GM18870 (cell line): Measurements from ENCODE around the gene CCNYL1.
A peak's percentile ranks its signal among the peaks of the same experiment; 100 is the strongest.
"Not testable (repeated sequence)": the region's sequence is repeated elsewhere in the genome, so short reads cannot be mapped to it uniquely, and the experiment has no call there.

ENCODE experiments used
- ATAC-seq: cut with Tn5 transposase; IDR thresholded peaks from one replicate; pipeline ENCODE4 v1.9.1; 2021; ENCODE audit warnings: moderate library complexity; ENCODE audit not compliant: unreplicated experiment

The CCNYL1 gene

DNA sequence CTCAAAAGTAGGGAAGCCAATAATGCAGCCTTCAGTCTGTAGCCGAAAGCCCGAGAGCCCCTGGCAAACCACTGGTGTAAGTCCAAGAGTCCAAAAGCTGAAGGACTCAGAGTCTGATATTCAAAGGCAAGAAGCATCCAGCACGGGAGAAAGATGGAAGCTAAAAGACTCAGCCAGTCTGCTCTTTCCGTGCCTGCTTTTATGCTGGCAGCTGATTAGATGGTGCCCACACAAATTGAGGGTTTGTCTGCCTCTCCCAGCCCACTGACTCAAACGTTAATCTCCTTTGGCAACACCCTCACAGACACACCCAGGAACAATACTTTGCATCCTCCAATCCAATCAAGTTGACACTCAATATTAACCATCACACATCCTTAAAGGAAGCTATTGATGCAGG, 14.5 kb upstream of the CCNYL1 start:
- not testable (repeated sequence) for ATAC-seq

DNA sequence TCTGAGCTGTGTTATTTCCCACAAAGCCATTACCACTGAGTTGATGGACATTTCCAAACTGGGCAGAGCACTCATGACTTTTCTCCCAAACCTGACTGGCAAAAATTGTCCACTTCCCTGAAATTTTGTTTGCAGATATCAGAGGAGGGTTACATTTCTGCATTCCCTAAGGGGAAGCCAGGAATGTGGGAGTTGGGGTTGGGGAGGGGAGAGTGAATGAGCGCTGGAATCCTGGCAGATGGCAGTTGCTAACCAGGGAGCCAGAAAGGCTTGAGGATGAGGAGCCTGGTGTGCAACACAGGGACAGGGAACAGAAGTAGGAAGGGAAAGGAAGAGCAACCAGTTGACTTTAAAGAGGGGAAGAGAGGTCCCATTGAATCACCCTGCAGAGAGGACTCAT, 14.0 kb upstream of the CCNYL1 start:
- no peak for ATAC-seq

GRCh38 chr2:207698301-207698700, 13.1 kb upstream of the CCNYL1 start:
- ATAC-seq = no peak

- ATAC-seq = no peak
Observed at GRCh38 chr2:207704078-207704477, 7.4 kb upstream of the CCNYL1 start.

- ATAC-seq = no peak
Observed at GRCh38 chr2:207704671-207705070, 6.8 kb upstream of the CCNYL1 start.

- ATAC-seq = no peak
Observed at GRCh38 chr2:207706936-207707860, 4.2 kb upstream of the CCNYL1 start.

DNA sequence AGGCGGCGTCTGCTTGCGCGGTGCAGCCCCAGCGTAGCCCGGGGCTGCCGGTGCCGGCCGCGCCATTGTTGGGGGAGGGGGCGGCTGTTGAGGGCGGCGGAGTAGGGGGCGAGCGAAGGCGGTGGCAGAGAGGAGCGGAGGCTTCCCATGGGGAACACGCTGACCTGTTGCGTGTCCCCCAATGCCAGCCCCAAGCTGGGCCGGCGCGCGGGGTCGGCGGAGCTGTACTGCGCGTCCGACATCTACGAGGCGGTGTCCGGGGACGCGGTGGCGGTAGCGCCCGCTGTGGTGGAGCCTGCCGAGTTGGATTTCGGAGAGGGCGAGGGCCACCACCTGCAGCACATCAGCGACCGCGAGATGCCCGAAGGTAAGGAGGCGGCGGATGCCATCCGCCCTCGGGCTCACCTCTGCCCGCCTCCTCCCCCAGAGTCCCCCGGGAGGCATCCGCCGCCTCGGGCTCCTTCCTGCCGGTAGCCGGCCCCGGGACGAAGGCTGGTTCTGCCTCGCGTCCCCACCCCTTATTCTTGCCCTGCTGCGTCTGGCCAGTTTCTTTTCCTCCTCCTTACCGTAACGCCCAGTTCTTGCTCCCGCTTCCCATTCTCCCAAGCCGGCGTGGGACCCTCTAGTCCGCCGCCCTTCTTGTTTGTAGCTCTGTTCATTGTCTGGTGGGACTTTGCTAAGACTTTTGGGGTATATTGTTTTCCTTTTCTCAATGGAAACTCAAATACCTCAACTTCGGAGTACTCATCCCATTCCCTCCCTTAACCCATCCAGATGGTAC, 500 bp downstream of the CCNYL1 start:
- ATAC-seq = peak; percentile 16

DNA sequence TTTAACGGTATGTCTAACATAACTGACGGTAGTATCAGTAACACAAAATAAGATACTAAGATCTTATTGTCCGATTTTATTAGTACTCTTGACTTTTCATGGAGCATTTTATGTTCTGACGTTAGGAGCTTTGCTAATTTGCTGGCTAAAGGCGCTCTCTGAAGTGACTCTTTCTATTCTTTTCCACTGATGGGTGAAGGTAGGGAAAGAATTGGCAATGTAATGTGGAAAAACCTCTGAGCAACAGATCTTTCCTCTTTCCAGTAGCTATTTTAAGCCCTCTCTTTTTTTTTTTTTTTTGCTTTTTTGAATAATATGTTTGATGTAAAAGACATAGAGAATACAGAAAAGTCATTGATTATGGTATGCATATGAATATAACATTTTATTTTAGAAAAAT, 4.6 kb downstream of the CCNYL1 start:
- no peak for ATAC-seq

GRCh38 chr2:207718521-207718920, 7.1 kb downstream of the CCNYL1 start:
- no peak for ATAC-seq

DNA sequence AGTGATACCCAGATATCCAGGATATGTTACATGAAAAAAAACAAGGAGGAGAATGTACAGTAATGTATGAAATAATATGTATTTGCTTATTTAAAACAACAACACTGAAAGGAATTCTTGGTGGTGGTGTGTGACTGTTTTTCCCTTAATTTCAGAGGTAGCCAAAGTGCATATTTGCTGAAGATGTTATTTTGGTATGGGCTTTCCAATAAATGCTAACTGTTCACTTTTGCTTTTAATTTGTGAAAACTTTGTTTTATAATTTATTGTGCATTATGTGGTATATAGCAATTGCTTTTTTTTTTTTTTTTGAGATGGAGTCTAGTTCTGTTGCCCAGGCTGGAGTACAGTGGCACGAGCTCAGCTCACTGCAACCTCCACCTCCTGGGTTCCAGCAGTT, 7.6 kb downstream of the CCNYL1 start:
- ATAC-seq = no peak

- not testable (repeated sequence) for ATAC-seq
Observed at GRCh38 chr2:207719655-207720054, 8.2 kb downstream of the CCNYL1 start.

DNA sequence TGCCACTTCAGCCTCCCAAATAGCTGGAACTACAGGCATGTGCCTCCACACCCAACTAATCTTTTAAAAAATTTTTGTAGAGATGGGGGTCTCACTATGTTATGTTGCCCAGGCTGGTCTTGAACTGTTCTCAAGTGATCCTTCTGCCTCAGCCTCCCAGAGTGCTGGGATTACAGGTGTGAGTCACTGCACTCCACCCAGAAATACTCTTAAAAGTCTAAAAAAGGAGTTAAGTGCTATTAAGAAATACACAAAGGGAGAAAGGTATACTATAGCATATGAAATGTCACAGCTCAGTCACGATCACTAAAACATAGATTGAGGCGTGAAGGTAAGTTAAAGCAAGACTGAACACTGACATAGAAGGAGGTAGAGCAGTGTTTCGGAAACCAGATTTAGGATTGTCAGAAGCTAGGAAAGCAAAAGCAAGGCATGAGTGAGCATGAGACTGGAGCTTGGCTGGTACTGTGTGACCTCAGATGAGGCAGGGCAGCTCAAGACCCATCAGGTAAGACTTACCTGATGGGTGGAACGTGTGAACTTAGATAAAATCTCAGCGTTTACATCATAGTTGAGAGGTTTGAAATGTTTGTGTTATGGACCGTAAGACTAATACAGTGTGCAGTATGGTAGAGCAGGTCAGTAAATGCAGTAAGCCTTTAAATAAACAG, 9.2 kb downstream of the CCNYL1 start:
- no peak for ATAC-seq

DNA sequence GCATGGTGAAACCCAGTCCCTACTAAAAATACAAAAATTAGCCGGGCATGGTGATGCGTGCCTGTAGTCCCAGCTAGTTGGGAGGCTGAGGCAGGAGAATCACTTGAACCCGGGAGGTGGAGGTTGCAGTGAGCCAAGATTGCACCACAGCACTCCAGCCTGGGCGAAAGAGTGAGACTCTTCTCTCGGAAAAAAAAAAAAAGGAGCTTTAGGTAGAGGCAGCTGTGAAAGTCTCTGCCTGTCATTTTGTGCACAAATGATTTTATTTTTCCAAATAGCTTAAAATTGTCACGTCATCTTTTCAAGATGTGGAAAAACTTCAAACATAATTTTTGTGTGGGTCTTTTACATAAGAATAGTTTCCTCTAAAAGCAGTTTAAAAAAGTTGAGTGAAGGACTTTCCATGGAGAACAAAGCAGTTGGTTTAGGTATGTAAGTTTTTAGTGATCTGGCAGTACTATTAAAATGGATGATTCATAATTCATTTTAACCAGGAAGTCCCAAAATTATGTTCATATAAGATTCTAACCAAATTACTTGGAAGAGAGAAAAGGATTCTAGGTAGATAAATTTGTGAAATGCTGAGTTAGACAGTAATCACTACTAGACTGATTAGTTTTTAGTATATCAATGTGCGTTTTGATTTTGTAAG, 11.5 kb downstream of the CCNYL1 start:
- no peak for ATAC-seq

GRCh38 chr2:207723425-207723787, 12.0 kb downstream of the CCNYL1 start:
- ATAC-seq = not testable (repeated sequence)

DNA sequence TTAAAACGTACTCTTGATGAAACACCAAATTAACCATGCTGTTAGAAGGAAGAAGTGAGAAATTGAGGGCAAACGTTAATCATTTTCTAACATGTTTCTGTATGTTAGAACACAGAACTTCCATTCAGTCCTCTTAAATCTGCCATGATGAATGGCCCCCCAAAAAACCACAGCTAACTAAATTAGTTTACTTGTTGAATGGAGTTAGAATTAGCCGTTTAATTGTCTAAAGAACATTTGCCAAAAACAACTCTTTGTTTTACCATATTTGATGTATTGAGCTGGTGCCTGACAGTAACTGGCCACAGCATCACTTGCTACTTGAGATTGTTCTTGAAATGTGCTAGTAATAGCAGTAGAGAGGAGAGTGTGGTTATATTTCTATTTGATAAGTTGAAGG, 12.7 kb downstream of the CCNYL1 start:
- no peak for ATAC-seq

DNA sequence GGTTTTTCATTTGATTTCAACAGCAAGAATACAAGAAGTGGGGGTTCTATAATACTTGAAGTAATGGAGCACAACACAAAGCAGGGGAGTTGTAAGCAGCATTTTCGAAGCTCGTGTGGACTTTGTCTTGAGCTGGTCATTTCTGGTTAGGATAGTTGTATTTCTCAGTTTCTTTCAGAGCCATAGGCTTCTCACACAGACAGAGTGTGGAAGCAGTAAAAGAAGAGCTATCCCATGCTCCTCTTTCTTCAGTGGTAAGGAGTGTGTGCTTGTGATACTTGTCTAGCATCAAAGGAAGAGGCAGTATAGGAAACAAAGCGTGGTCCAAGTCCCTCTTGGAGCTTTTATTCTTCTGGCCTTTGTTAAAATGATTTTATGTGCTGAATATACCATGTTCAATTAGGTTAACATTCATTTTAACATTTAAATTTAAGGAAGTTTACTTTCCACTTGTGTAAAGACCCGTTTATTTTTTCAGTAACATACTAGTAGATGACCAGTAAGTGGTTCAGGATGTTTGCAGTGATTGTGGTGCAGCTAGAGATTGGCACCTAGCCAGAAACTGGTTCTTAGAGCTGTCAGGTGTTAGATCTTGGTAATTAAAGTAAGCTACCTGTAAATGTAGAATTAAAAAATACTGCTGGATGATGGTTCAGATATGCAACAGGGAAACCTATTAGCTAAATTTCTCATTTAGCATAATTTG, 14.6 kb downstream of the CCNYL1 start:
- ATAC-seq = no peak

DNA sequence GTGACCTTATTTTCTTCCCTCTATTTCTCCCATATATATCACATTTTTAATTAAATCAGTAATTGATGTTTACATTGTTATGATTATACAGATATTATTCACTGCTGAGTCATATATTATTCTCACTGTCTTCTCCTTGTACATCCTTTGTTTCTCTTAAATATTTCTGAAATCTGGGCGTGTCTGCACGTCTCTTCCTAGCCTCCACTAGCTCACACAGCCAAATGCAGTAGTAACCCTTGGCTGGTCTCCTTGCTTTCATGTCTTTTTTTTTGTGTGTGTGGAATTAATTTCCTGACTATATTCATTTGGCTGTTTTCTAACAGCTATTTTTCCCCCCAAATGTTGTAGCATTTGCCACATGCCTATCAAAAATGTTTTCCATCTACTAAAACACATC, 15.8 kb downstream of the CCNYL1 start:
- ATAC-seq = no peak

DNA sequence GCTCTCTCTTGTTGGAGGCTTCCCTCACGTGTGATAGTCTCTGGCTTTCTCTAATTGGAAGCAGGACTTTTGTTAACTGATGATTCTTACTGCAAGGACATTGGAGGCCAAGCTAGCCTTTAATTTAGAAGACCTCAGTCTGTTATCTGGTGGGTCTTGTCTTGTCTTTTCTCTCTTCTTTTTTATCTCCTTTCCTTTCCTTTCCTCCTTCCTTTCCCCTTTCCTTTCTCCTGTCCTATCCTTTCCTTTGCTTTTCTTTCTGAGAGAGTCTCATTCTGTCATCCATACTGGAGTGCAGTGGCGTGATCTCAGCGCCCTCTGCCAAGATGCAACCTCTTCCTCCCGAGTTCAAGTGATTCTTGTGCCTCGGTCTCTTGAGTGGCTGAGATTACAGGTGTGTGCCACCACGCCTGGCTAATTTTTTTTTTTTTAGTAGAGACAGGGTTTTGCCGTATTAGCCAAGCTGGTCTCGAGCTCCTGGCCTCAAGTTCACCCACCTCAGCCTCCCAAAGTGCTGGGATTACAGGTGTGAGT, 18.1 kb downstream of the CCNYL1 start:
- ATAC-seq = no peak

GRCh38 chr2:207731138-207731537, 19.7 kb downstream of the CCNYL1 start:
- ATAC-seq = no peak

DNA sequence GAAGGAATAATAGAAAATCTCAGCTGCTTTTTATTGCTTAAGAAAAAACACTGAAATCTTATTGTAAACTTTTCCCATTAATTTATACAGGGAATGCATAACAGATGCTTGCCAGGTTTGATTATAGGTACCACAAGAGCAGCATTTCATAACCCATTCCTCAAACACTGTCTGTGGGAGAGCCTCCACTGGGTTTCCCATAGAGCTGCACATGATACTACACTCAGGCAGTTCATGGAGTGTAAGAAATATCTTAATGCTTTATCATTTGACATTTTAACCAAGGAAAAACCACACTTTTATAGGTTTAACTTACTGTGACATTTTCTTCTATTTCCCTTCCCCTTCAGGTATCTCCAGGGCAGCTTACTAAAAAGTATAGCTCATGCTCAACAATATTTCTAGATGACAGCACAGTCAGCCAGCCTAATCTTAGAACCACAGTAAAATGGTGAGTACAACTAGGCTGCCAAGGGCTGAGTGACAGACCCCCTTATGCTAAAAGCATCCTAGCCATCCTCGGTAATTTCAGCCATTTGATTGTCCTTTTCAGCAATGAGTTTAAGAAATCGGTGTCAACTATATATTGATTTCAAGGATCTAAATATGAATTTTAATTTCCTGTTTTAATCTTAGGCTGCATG, 22.3 kb downstream of the CCNYL1 start:
- no peak for ATAC-seq
